ENCODE data around the gene UTS2B. TPM values are rescaled to one million over a fixed set of nuclear protein-coding genes. Genes with fewer than 3 reads are reported as not detected.
"Not testable (repeated sequence)": the region's sequence is repeated elsewhere in the genome, so short reads cannot be mapped to it uniquely, and the experiment has no call there.

UTS2B gene
- total RNA-seq, 4 donors from 2014 or later = not detected

- TF ChIP-seq POLR2A (IDR thresholded peaks at IDR 0.05) = no peak
- no peak for TF ChIP-seq CTCF (IDR thresholded peaks at IDR 0.05)
- intact Hi-C loops (cut with DNase I; ENCODE audit: low total_unique reads) = no loop called here
- 38 to 42% methylated on average over 4 of the region's 4 CpGs for WGBS, 2 donors
- no peak overlapping the region for H3K4me3 ChIP-seq (ENCODE audit: low read depth, poor library complexity, severe bottlenecking)
- DNase-seq (ENCODE audit: low spot score in 2 of 2) = no peak
Measured at GRCh38 chr3:191282251-191283185, 47.8 kb downstream of the UTS2B start.

GRCh38 chr3:191280882-191281281 is 49.4 kb downstream of the UTS2B start:
- intact Hi-C loops (cut with DNase I; ENCODE audit: low total_unique reads) = no loop called here
- H3K4me3 ChIP-seq (ENCODE audit: low read depth, poor library complexity, severe bottlenecking) = no peak overlapping the region
- no peak for DNase-seq (ENCODE audit: low spot score in 2 of 2)
- no peak for TF ChIP-seq CTCF (IDR thresholded peaks at IDR 0.05)
- no peak for TF ChIP-seq POLR2A (IDR thresholded peaks at IDR 0.05)

GRCh38 chr3:191280111-191280510 is 50.2 kb downstream of the UTS2B start:
- H3K4me3 ChIP-seq (ENCODE audit: low read depth, poor library complexity, severe bottlenecking) = no peak overlapping the region
- TF ChIP-seq POLR2A (IDR thresholded peaks at IDR 0.05) = no peak
- no peak for TF ChIP-seq CTCF (IDR thresholded peaks at IDR 0.05)
- DNase-seq (ENCODE audit: low spot score in 2 of 2) = no peak
- 24 to 34% methylated on average over 1 of the region's 1 CpG for WGBS, 2 donors
- intact Hi-C loops (cut with DNase I; ENCODE audit: low total_unique reads) = no loop called here

GRCh38 chr3:191275751-191276150 is 54.6 kb downstream of the UTS2B start:
- TF ChIP-seq POLR2A (IDR thresholded peaks at IDR 0.05) (no peak), CTCF (IDR thresholded peaks at IDR 0.05) (no peak)
- intact Hi-C loops (cut with DNase I; ENCODE audit: low total_unique reads) = no loop called here
- H3K4me3 ChIP-seq (ENCODE audit: low read depth, poor library complexity, severe bottlenecking) = no peak overlapping the region
- DNase-seq (ENCODE audit: low spot score in 2 of 2) = no peak

- 90% methylated on average over 14 of the region's 14 CpGs for WGBS, 2 donors
- intact Hi-C loops (cut with DNase I; ENCODE audit: low total_unique reads); DNase-seq (ENCODE audit: low spot score in 2 of 2); H3K4me3 ChIP-seq (ENCODE audit: low read depth, poor library complexity, severe bottlenecking): not testable (repeated sequence)
Measured at GRCh38 chr3:191275244-191275643, 55.1 kb downstream of the UTS2B start.

GRCh38 chr3:191269289-191270085 is 60.8 kb downstream of the UTS2B start:
- intact Hi-C loops (cut with DNase I; ENCODE audit: low total_unique reads) = no loop called here
- DNase-seq (ENCODE audit: low spot score in 2 of 2) = no peak
- no peak for TF ChIP-seq CTCF (IDR thresholded peaks at IDR 0.05)
- no peak for TF ChIP-seq POLR2A (IDR thresholded peaks at IDR 0.05)
- no peak overlapping the region for H3K4me3 ChIP-seq (ENCODE audit: low read depth, poor library complexity, severe bottlenecking)
- WGBS, 2 donors = 62 to 69% methylated on average over 5 of the region's 5 CpGs
